Right lobe of liver (tissue), 4 donors: Measurements from ENCODE around the gene TFCP2L1.

Experiments
- CTCF ChIP-seq, 4 donors: fragments of 200-600 bp in 3 of 4; fragments of 450-650 bp in 1 of 4; IDR thresholded peaks; one replicate each; pipeline versions ENCODE4 v1.5.1 to v1.8.0; 2016 to 2022; ENCODE audit warnings: antibody characterized with exemption in 4 of 4, mild to moderate bottlenecking in 2 of 4
- POLR2A ChIP-seq: fragments of 450-650 bp; IDR thresholded peaks from one replicate; pipeline ENCODE4 v1.6.1; 2017; ENCODE audit warnings: antibody characterized with exemption, mild to moderate bottlenecking
- donor health status: DM: no; HTN: no; CAD: no.
- donor health status: DM: no; HTN: no; CAD: no.
- donor health status: DM: no; HTN: yes; CAD: no.

- no peak for TF ChIP-seq POLR2A
- TF ChIP-seq CTCF (IDR thresholded peaks at IDR 0.05): no peak
These were observed 39.7 kb downstream of the TFCP2L1 start for GRCh38 chr2:121245120-121245820.
